AG04450 (cell line): ENCODE measurements around the gene DYNC1I1. TPM values are rescaled to one million over a fixed set of nuclear protein-coding genes. Genes with fewer than 3 reads are reported as not detected.

Experiments
- CTCF ChIA-PET: fragments of 300-600, 350-600 bp; formaldehyde crosslinking; extraction: SDS; loops from one replicate; lab custom pipeline; 2022; ENCODE audit warnings: antibody characterized with exemption, inconsistent platforms; lab: Charles Lee
- POLR2A ChIA-PET: fragments of 350-600 bp; formaldehyde crosslinking; extraction: SDS; loops from one replicate; lab custom pipeline; 2021; ENCODE audit warnings: antibody characterized with exemption, inconsistent platforms; lab: Yijun Ruan, JAX
- DNase-seq: peaks from one replicate; pipeline ENCODE4 v3.0.0-alpha.2; 2011; ENCODE audit warnings: low read depth, low spot score
- H3K27ac ChIP-seq: one replicate; pipeline ENCODE4 v1.5.1; 2012; ENCODE audit warnings: low read depth, low read length, control low read depth
- H3K27me3 ChIP-seq: one replicate; pipeline ENCODE4 v1.6.0; 2012; ENCODE audit warnings: low read length; ENCODE audit not compliant: control insufficient read depth, insufficient read depth
- H3K4me3 ChIP-seq: 2 replicates; pipeline ENCODE4 v1.5.1; 2011; ENCODE audit warnings: mild to moderate bottlenecking, low read depth, low read length, control low read depth
- H3K9me3 ChIP-seq: 2 replicates; pipeline ENCODE4 v1.5.1; 2012; ENCODE audit warnings: low read length; ENCODE audit not compliant: control insufficient read depth, insufficient read depth
- polyA plus RNA-seq: library from polyadenylated mRNA; depleted of rRNA; stranded (reverse); fragments of >200 nt; gene quantifications from 2 replicates; pipeline ENCODE4 v1.2.3, GENCODE V29; 2011
- TF ChIP-seq, protein P1 (sequence below): IDR thresholded peaks from 2 replicates; pipeline ENCODE4 v1.5.1; 2011; ENCODE audit warnings: low read depth, low read length, control low read depth, inconsistent platforms

Gene DYNC1I1
- polyA plus RNA-seq, 1 experiment: 0.06 TPM

DNA sequence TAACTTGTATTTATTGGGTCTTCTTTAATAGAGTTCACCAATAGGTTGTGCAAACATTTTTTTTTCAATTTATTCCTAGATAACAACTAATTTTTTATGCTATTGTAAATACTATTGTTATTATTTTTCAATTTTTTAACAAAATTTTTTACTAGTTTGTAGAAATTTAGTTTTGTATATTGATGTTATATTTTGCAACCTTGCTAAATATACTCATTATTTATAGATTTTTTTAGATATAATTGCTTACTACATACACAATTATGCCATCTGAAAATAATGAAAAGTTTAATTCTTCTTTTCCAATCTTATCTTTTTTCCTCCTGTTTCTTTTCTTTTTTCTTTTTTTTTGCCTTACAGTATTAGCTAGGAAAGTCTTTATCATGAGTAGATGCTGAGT lies 332.6 kb downstream of the DYNC1I1 start:
- no peak for DNase-seq
- no peaks in the 10 kb centered on the region for H3K9me3 ChIP-seq
- TF ChIP-seq, protein P1, sequence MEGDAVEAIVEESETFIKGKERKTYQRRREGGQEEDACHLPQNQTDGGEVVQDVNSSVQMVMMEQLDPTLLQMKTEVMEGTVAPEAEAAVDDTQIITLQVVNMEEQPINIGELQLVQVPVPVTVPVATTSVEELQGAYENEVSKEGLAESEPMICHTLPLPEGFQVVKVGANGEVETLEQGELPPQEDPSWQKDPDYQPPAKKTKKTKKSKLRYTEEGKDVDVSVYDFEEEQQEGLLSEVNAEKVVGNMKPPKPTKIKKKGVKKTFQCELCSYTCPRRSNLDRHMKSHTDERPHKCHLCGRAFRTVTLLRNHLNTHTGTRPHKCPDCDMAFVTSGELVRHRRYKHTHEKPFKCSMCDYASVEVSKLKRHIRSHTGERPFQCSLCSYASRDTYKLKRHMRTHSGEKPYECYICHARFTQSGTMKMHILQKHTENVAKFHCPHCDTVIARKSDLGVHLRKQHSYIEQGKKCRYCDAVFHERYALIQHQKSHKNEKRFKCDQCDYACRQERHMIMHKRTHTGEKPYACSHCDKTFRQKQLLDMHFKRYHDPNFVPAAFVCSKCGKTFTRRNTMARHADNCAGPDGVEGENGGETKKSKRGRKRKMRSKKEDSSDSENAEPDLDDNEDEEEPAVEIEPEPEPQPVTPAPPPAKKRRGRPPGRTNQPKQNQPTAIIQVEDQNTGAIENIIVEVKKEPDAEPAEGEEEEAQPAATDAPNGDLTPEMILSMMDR: no peak
- CTCF ChIA-PET: no interaction called here
- no peaks in the 10 kb centered on the region for H3K27me3 ChIP-seq
- no peak overlapping the region for H3K27ac ChIP-seq
- POLR2A ChIA-PET: no interaction called here
- no peak overlapping the region for H3K4me3 ChIP-seq

DNA sequence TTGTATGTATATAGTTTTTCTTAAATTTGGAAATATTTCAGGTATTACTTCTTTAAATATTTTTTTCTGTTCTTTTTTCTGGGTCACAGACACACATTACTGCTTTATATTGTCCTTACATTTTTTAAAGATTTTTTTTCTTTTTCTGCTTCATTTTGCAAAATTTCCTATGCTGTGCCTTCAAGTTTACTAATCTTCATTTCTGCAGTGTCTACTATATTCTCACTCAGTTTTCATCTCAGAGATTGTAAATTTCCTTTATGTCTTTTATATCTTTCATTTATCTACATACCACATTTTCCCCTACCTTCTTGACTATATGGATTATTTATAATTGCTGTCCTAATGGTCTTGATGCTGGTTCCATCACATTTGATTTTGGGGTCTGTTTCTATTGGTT lies 339.1 kb downstream of the DYNC1I1 start:
- TF ChIP-seq, protein P1: no peak
- CTCF ChIA-PET: no interaction called here
- Histone ChIP-seq H3K27ac (no peak overlapping the region), H3K4me3 (no peak overlapping the region), H3K27me3 (no peaks in the 10 kb centered on the region), H3K9me3 (no peaks in the 10 kb centered on the region)
- POLR2A ChIA-PET: no interaction called here
- DNase-seq: no peak

DNA sequence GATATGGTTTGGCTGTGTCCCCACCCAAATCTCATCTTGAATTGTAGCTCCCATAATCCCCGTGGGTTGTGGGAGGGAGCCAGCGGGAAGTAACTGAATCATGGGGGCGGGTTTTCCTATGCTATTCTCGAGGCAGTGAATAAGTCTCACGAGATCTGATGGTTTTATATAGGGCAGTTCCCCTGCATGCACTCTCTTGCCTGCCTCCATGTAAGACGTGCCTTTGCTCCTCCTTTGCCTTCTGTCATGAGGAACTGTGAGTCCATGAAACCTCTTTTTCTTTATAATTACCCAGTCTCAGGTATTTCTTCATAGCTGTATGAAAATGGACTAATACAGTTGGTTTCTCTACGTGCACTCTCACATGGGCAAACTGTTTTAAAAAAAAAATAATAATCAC lies 341.8 kb downstream of the DYNC1I1 start:
- Histone ChIP-seq H3K9me3 (no peaks in the 10 kb centered on the region), H3K4me3 (no peak overlapping the region), H3K27ac (no peak overlapping the region), H3K27me3 (no peaks in the 10 kb centered on the region)
- DNase-seq: no peak
- CTCF ChIA-PET: no interaction called here
- POLR2A ChIA-PET: no interaction called here
- TF ChIP-seq, protein P1: no peak

DNA sequence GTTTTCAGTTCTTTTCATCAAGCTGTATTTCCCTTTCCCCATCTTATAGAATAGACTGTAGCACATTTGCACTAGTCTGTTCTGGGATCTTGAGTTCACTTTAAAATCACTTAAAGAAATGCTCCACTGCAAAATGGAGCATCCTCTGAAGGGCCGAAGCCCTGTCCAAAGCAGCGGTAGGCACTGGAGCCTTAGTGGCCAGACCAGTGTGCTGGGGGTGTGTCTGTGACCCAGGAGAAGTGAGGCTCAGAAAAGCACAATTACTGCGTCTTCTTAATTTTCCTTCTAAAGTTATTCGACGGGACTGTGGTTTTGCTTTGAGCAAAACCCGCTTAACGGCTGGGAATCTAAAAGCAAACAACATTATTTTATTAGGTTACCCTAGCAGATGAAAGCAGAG lies 343.8 kb downstream of the DYNC1I1 start:
- H3K27ac ChIP-seq: no peak overlapping the region
- no peaks in the 10 kb centered on the region for H3K9me3 ChIP-seq
- H3K27me3 ChIP-seq: no peaks in the 10 kb centered on the region
- DNase-seq: no peak
- no peak overlapping the region for H3K4me3 ChIP-seq
- CTCF ChIA-PET: no interaction called here
- POLR2A ChIA-PET: no interaction called here
- TF ChIP-seq, protein P1: no peak

DNA sequence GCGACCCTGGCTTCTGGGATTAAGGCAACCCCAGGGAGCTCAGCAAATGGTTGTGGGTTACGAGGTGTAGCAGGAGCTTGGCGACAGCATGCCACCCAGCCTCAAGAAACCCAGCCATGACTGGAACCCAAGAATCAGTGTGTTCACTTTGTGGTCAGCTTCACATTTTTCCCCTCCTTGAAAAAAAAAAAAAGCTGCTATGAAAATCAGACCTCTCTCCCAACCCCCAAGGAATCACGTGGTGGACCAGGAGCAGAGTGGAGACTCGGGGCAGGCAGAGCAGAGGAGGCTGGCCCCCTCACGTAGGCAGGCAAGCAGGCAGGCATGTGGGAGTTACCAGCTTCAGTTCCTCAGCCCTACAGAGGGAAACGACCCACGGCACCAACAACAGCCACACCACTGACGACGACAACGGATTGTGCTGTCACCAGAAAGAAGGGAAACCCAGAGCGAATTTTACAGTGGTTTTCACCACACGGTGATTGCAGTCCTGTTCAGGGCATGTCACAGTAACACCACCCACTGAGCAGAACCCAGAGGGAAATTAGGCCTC lies 346.2 kb downstream of the DYNC1I1 start:
- ChIA-PET POLR2A (interaction anchor here (0.7 kb wide), 1 partner anchor 95 kb away, joined by 4 read pairs; no protein-coding TSS in a partner anchor), CTCF (no interaction called here)
- no peak for DNase-seq
- TF ChIP-seq, protein P1: no peak
- Histone ChIP-seq H3K27me3 (no peaks in the 10 kb centered on the region), H3K4me3 (no peak overlapping the region), H3K27ac (no peak overlapping the region), H3K9me3 (no peaks in the 10 kb centered on the region)
